GM19438 (cell line): ENCODE measurements around the gene KCP.

Source experiments
- ATAC-seq: cut with Tn5 transposase; IDR thresholded peaks from one replicate; pipeline ENCODE4 v1.9.1; 2021; ENCODE audit warnings: low read depth; ENCODE audit not compliant: unreplicated experiment

Gene KCP

DNA sequence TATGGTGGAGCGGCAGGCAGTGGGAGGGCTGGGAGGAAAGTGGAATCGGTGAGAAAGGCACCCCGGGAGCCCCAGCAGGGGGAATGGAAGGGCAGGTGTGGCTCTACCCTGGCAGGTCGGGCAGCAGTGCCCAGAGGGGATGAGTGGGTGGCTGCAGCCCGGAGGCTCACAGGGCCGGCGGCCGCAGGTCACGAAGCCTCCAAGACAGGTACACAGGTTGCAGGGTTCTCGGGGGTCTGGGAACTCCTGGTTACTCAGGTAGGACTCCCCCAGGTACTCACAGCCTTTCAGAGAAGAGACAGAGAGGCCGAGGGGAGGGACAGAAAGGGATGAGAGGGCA lies 21.8 kb downstream of the KCP start:
- ATAC-seq: no peak

DNA sequence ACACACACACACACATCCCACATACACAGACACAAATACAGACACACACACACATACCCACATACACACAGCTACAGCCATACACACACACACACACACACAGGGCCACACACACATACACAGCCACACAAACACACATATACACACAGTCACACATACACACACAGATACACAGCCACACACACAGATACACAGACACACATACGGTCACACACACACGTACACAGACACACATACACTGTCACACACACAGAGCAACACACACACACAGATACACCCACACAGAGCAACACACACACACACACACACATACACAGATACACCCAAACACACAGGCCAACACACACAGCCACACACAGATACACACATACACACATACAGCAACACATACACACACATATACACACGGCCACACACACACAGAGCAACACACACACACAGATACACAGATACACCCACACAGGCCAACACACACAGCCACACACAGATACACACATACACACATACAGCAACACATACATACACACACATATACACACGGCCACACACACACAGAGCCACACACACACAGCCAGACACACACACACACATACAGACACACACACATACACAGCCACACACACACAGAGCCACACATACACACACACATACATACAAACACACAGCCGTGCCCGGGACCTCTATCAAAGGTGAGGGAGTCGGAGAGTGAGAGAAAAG lies 22.3 kb downstream of the KCP start:
- ATAC-seq: no peak

GRCh38 chr7:128887169-128888038 lies 23.1 kb downstream of the KCP start:
- no peak for ATAC-seq

DNA sequence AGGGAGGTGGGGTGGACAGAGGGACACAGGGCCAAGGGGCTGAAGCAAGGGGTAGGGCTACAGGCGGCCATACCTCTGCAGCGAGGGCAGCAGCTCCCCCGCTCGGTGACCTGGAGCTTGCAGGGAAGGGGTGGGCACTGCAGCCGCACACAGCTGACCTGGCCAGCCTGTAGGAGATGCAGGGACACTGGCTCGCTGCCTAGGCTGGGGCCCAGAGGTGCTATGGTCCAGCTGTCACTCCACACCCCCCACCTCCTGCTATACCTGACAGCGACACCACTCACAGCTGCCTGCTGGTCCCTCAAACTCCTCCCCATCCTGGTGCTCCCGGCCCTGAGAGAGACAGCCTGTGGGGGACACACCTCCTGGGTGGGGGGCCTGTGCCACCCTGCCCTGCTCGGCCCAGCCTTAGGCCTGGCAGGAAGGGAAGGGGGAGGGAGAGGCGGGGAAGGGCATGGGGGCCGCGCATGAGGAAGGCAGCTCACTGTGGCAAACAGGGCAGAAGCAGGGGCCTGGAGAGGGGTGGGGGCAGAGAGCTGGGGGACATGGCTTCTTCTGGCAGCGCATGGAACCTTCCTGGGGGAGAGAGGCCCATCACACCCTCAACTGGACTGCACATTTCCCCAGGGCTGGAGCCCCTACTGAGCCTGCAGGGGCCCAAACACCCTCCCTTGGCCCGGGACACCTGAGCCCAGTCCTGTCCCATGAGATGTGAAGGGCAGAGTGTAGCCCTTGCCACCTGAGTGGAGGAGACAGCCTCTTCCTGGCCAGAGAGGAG lies 23.9 kb downstream of the KCP start:
- no peak for ATAC-seq

DNA sequence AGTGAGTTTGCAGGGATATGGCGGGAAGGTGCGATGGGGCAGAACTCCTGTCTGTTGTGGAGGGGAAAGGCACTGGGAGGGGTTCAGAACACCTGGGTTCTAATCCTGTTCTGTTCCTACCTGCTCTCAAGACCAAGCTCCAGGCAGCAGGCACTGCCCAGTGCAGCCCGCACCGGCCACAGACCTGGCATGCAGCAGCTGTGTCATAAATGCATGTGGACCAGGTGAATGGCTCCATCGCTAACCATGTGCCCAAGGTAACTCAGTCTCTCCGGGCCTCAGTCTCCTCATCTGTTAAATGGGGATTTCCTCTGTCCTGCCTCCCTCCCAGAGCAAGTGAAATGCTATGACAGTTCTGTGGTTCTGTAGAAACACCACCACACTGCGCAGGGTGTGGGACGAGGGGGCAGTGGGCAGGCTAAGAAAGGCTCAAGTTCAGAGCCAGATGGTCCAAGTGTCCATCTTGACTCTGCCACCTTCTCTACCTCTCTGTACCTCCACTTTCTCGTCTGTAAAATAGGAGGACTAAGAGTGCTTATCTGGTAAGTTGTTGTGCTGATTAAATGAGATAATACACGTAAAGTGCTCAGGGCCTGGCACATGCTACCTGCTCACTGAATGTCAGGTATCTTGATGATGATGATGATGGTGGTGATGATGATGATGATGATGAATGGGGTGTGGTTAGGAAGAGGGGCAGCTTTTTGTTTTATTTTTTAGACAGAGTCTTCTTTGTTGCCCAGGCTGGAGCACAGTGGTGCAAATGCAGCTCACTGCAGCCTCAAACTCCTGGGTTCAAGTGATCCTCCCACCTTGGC lies 24.9 kb downstream of the KCP start:
- no peak for ATAC-seq

GRCh38 chr7:128884561-128885369 lies 25.7 kb downstream of the KCP start:
- no peak for ATAC-seq

GRCh38 chr7:128883622-128884448 lies 26.7 kb downstream of the KCP start:
- peak; percentile 78 for ATAC-seq

- ATAC-seq: no peak
Measured at GRCh38 chr7:128882134-128882533, 28.4 kb downstream of the KCP start.

- ATAC-seq: no peak
Measured at GRCh38 chr7:128881458-128882125, 28.9 kb downstream of the KCP start.

DNA sequence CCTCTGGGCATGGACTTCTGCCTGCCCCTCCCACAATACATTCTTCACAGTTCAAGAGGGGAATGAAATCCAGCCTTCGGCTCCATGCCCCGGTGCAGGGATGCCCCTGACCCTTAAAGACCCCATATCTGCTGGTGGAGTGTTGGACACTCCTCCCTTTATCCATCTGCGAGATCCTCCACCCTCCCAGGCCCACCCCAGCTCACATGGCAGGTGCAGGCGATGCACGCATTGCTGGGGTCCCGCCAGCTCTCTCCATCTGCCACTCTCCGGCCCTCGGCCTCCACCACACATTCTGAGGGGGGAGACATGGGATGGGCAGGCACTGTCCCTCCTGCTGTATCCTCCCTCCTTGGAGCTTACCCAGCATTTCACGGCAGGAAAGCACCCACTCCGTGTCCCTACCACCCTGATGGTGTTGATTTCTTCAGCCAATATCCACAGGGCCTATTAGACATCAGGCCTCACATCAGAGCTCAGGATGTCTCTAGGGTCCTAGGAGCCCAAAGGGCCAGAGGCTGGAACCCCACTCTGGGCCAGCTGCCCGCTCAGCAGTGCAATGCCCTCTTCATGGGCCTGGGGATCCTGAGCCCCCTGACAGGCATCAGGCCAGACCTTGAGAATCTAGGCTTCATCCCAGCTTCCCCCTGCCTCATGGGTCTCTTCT lies 29.6 kb downstream of the KCP start:
- no peak for ATAC-seq

DNA sequence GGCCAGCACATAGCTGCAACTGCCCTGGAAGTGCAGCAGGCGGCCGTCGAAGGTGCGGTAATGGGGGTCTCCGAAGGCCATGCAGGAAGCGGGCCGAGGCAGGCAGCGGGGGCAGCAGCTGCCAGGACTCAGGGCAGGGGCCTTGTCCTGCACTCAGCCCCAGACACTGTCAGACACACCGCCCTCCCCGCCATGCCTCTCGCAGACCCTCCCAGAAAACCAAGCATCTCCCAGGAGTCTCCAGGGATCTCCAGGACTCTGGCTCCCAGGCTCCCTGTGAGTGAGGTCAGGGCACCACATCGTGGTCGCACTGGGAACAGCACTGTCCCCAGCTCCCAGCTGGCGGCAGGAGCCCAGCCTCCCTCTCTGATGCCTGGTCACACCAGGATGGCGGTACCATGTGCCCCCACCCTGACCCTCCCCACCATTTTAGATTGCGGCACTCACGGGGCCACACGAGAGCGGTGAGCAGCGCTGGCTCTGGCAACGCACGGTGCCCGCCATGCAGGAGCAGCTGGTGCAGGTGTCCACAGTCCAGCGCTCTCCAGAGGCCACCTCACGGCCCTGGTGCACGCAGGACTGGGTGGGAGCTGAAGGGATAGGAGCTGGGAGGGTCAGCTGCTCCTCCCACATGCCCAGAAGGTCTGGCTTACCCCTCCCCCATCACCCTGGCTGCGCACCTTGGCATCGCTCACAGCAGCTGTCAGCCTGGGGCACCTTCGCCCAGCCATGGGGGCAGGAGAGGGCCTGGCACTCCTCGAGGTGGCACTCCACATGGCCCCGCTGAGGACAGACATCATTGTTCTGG lies 30.4 kb downstream of the KCP start:
- no peak for ATAC-seq

DNA sequence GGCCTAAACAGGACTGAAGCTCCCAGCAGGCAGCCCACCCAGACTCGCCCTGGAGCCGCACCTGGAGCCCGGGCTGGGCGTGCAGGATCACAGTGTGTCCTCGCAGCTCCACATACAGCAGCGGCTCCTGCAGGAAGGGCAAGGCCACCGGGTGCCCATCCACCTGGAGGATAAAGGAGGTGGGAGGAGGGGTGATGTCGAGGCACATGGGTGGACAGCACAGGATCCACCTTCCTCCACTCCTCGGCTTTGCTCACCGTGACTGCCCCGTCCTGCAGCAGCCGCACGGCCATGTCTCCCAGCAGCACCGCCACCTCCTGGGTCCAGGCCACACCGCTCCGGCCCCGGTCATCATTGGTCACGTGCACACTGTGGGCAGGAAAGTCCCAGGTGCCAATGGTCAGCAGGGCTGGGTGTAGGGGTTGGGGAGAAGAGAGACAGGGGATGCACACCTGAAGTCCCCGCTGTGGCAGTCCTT lies 31.0 kb downstream of the KCP start:
- no peak for ATAC-seq

GRCh38 chr7:128878226-128879105 lies 32.0 kb downstream of the KCP start:
- ATAC-seq: no peak

DNA sequence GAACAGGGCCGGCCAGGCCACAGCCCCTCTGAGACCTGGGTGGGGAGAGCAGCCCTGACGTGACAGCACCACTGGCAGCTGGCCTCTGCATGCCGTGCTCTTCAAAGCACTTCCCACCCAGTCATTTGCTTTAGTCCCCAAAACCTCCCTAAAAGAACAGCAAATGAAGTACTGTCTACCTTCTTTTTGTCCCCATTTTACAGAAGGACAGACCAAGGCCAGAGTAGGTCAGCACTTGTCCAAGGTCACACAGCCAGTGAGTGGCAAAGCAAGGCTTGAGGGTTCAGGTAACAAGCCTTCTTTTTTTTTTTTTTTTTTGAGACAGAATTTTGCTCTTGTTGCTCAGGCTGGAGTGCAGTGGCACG lies 32.8 kb downstream of the KCP start:
- ATAC-seq: no peak

DNA sequence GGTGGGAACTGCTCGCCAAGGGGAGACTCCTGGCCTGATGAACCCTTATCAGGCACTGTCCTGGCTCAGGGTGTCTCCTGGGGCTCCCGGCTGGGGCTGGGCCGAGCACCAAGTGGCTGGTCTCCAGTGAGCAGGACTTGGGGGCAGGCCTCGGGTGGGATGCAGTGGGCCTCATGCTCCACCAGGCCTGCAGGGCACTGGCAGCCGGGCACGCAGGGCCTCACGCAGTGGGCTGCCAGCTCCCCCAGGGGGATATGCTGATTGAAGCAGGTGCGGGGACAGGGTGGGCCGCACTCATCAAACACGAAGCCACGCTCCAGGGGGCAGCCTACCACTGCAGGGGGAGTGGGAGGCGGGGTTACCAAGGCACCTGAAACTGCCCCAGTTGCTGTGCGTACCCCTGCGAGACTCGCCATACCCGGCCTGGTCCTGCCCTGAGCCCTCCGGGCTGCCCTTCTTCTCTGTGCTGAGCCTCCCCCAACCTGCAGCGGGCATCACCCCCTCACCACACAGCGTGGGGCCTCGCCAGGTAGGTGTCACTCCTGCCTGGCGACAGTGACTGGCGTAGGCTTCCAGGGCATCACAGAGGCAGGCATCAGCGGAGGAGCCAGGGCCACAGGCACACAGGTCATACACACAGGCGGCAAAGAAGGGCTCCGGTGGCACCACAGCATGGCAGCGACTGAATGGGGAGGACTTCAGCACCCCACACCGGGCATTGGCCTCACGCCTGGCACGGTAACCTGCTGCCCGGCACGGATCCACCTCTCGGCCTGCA lies 33.3 kb downstream of the KCP start:
- ATAC-seq: no peak
